Tibial nerve (tissue), 4 donors: ENCODE measurements around the gene CASS4. TPM values are rescaled to one million over a fixed set of nuclear protein-coding genes. Genes with fewer than 3 reads are reported as not detected.

ENCODE experiments used
- DNase-seq, 2 donors: peaks; one replicate each; pipeline ENCODE4 v3.0.0-alpha.2; 2019; ENCODE audit warnings: low spot score in 2 of 2
- H3K27ac ChIP-seq, 4 donors: fragments of 200-600 bp; sonication (generic) in 3 of 4; one replicate each; pipeline ENCODE4 v1.5.1; 2017 to 2019; ENCODE audit warnings: mild to moderate bottlenecking in 1 of 4
- H3K27me3 ChIP-seq, 2 donors: fragments of 200-600 bp; sonication (generic) in 1 of 2; one replicate each; pipeline versions ENCODE4 v1.5.1 to v1.6.0; 2017 to 2019
- H3K36me3 ChIP-seq, 3 donors: fragments of 200-600 bp; sonication (generic); one replicate each; pipeline ENCODE4 v1.5.1; 2018 to 2019
- H3K4me1 ChIP-seq, 4 donors: fragments of 200-600 bp; sonication (generic) in 3 of 4; one replicate each; pipeline ENCODE4 v1.5.1; 2017 to 2019
- H3K4me3 ChIP-seq, 4 donors: fragments of 200-600 bp; sonication (generic) in 3 of 4; one replicate each; pipeline ENCODE4 v1.5.1; 2017 to 2019; ENCODE audit warnings: mild to moderate bottlenecking in 1 of 4, moderate library complexity in 1 of 4
- H3K9me3 ChIP-seq, 4 donors: fragments of 200-600 bp; sonication (generic) in 3 of 4; one replicate each; pipeline ENCODE4 v1.5.1; 2017 to 2019
- EP300 ChIP-seq, 2 donors: sonication (generic); formaldehyde crosslinking; IDR thresholded peaks; one replicate each; pipeline ENCODE4 v1.6.1; 2017; ENCODE audit warnings: antibody characterized with exemption in 2 of 2, mild to moderate bottlenecking in 1 of 2
- POLR2A ChIP-seq, 2 donors: fragments of 450-650 bp; IDR thresholded peaks; one replicate each; pipeline ENCODE4 v1.6.1; 2017; ENCODE audit warnings: antibody characterized with exemption in 2 of 2, mild to moderate bottlenecking in 2 of 2, moderate library complexity in 2 of 2
- WGBS, 2 donors: methylation state at CpG; one replicate each; pipeline ENCODE4 v1.1.5; 2018; 5-methylcytosine and 5-hydroxymethylcytosine counted together
- total RNA-seq, 4 donors: library from RNA; depleted of rRNA; stranded (reverse); fragments of >200 nt; gene quantifications; one replicate each; pipeline ENCODE4 v1.1.0, GENCODE V29; 2016
- TF ChIP-seq, protein P1 (sequence below), 5 experiments: fragments of 200-600 bp in 3 of 5; fragments of 450-650 bp in 2 of 5; sonication (generic) in 3 of 5; IDR thresholded peaks; one replicate each; pipeline ENCODE4 v1.5.1; 2016 to 2019; ENCODE audit warnings: antibody characterized with exemption in 5 of 5, mild to moderate bottlenecking in 3 of 5, moderate library complexity in 2 of 5

Gene CASS4
- total RNA-seq, 4 donors from 2014 or later: 2.0 to 7.5 (median 3.6) TPM

DNA sequence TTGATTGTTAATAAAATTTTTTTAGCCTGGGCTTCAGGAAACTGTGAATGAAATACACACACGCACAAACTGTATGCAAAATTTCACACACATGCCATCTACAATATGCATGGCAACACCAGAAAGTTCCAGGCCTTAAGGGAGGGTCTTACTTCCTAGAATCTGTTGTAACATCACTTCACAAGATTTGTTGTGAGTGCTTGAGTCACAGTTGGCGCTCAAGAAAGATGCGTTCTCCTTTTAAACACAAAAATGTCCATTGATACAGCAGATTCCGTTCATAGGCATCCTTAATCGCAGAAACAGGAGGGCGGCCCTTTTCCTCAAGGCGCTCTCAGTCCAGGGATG, 55.9 kb downstream of the CASS4 start:
- no peak for TF ChIP-seq EP300 (IDR thresholded peaks at IDR 0.05)
- TF ChIP-seq, protein P1, sequence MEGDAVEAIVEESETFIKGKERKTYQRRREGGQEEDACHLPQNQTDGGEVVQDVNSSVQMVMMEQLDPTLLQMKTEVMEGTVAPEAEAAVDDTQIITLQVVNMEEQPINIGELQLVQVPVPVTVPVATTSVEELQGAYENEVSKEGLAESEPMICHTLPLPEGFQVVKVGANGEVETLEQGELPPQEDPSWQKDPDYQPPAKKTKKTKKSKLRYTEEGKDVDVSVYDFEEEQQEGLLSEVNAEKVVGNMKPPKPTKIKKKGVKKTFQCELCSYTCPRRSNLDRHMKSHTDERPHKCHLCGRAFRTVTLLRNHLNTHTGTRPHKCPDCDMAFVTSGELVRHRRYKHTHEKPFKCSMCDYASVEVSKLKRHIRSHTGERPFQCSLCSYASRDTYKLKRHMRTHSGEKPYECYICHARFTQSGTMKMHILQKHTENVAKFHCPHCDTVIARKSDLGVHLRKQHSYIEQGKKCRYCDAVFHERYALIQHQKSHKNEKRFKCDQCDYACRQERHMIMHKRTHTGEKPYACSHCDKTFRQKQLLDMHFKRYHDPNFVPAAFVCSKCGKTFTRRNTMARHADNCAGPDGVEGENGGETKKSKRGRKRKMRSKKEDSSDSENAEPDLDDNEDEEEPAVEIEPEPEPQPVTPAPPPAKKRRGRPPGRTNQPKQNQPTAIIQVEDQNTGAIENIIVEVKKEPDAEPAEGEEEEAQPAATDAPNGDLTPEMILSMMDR (IDR thresholded peaks at IDR 0.05): no peak
- no peak for TF ChIP-seq POLR2A (IDR thresholded peaks at IDR 0.05)
- peaks cover 0 to 35% (median 17%) of the 10 kb centered on the region in 4 donors for H3K4me1 ChIP-seq
- no peaks in the 10 kb centered on the region for H3K9me3 ChIP-seq
- no peaks in the 10 kb centered on the region for H3K27me3 ChIP-seq
- WGBS, 2 donors: 4 to 5% methylated on average over 7 of the region's 7 CpGs
- H3K4me3 ChIP-seq: peak overlapping the region; percentile 57 to 92 (median 75)
- H3K36me3 ChIP-seq: peaks cover 0 to 16% (median 0%) of the 10 kb centered on the region in 3 donors
- H3K27ac ChIP-seq: peak overlapping the region; percentile 82 to 92 (median 86)
- no peak for DNase-seq

DNA sequence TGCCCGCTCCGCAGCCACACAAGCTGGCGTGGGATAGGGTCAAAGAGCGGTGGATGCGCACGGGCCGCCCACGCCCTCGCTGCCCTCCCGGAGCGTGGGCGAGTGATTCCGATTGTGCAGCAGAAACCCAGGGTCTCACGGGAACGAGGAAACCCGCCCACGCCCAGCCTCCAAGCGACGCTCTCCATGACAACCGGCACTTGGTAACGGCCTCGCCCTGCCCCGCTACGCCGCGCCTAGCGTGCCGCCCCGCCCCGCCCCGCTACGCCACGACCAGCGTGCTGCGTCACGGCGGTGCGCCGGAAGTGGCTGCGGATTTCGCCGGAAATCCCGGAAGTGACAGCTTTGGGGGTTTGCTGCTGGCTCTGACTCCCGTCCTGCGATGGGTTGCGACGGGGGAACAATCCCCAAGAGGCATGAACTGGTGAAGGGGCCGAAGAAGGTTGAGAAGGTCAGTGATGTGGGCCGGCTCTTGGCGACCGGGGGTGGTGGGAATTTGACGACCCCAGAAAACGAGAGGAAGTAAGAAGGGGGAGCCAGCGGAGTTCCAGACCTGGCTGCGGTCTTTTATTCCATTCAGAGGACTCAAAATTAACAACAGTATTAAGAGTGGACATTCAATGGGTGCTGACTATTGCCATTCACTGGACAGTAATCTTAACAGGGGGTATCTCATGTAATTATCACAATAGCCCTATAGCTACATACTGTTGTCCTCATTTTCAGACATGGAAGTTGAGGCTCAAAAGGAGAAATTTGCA, 56.4 kb downstream of the CASS4 start, which contains the start of gene RTF2:
TSS of gene RTF2 (plus strand) at position 312 of the 761 bp plus-strand sequence. CDS start at position 383, 71 bp downstream.
- H3K27me3 ChIP-seq: no peaks in the 10 kb centered on the region
- TF ChIP-seq, protein P1 (IDR thresholded peaks at IDR 0.05): peak in 1 of 5 experiments; percentile 34
- TF ChIP-seq EP300 (IDR thresholded peaks at IDR 0.05) (peak; percentile 91 to 96), POLR2A (IDR thresholded peaks at IDR 0.05) (peak in 1 of 2 donors; percentile 62)
- peaks cover 0 to 35% (median 17%) of the 10 kb centered on the region in 4 donors for H3K4me1 ChIP-seq
- DNase-seq: peak; percentile 77 to 87
- no peaks in the 10 kb centered on the region for H3K9me3 ChIP-seq
- peak within 1 kb of the TSS; percentile 57 to 92 (median 75) for H3K4me3 ChIP-seq
- WGBS, 2 donors: 1% methylated on average over 35 to 36 of the region's 55 CpGs
- peak within 1 kb of the TSS; percentile 82 to 92 (median 86) for H3K27ac ChIP-seq
- H3K36me3 ChIP-seq: peaks cover 0 to 22% (median 0%) of the 10 kb centered on the region in 3 donors

DNA sequence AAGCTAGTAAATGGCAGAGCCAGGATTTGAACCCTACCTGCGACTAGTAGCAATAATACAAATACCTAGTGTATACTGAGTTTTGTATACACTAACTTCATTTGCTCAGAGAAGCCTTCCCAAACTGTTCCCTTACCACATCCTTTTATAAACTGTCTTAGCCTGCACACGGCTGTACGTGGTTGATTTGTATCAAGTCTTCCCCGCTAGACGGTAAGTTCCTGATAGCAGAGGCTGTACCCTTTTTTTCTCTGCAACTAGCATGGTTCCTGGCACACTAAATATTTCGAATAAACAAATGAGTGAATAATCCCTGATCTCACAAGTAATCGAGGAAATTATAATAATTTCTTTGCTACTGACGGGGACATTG, 57.0 kb downstream of the CASS4 start:
- peaks cover 0 to 27% (median 6%) of the 10 kb centered on the region in 3 donors for H3K36me3 ChIP-seq
- no peak for DNase-seq
- peak overlapping the region; percentile 57 to 92 (median 75) for H3K4me3 ChIP-seq
- H3K27ac ChIP-seq: peak overlapping the region; percentile 82 to 92 (median 86)
- H3K9me3 ChIP-seq: no peaks in the 10 kb centered on the region
- no peaks in the 10 kb centered on the region for H3K27me3 ChIP-seq
- peaks cover 0 to 35% (median 17%) of the 10 kb centered on the region in 4 donors for H3K4me1 ChIP-seq
- 23 to 29% methylated on average over 8 of the region's 8 CpGs for WGBS, 2 donors
- TF ChIP-seq, protein P1 (IDR thresholded peaks at IDR 0.05): no peak
- TF ChIP-seq POLR2A (IDR thresholded peaks at IDR 0.05) (no peak), EP300 (IDR thresholded peaks at IDR 0.05) (no peak)

DNA sequence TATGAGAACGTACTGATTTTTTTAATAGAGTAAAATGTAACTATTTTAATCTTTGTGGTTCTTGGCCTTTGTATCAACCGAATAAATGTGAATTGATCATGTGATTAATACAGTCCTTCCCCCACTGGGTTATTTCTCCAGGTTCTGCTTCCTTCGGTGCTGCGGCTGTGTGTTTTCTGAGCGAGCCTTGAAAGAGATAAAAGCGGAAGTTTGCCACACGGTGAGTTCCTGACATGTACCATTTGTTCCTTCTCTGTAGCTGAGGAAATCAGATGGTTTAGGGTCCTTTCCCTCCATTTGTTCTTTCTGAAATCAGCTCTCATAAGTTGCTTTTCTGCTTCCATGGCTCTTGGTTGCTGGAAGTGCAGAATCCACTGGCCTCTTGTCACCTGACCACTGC, 71.9 kb downstream of the CASS4 start:
- H3K36me3 ChIP-seq: peaks cover under 1 to 97% (median 2%) of the 10 kb centered on the region in 3 donors
- H3K4me3 ChIP-seq: no peak overlapping the region
- H3K4me1 ChIP-seq: no peaks in the 10 kb centered on the region
- WGBS, 2 donors: 77 to 80% methylated on average over 7 of the region's 7 CpGs
- H3K27me3 ChIP-seq: no peaks in the 10 kb centered on the region
- no peak overlapping the region for H3K27ac ChIP-seq
- H3K9me3 ChIP-seq: no peaks in the 10 kb centered on the region
- TF ChIP-seq, protein P1 (IDR thresholded peaks at IDR 0.05): no peak
- TF ChIP-seq POLR2A (IDR thresholded peaks at IDR 0.05) (no peak), EP300 (IDR thresholded peaks at IDR 0.05) (peak in 1 of 2 donors; percentile 12)
- DNase-seq: no peak

DNA sequence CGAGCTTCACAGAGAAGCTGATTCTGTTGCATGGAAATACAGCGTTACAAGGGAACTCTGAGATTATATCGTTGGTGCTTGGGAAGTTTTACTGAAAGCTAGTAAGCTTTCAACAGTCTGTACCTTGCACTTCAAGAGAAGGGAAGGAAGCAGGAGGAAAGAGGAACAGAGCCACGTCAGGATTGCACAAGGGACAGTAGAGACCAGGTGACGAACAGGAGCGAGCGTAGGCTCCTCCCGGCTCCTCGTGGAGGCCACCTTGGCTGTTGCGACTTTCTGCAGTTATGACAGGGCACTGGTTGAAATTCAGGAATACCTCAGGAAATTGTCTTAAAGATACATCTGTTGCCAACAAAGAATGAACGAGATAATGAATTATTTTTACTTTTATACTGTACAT, 75.2 kb downstream of the CASS4 start:
- H3K4me1 ChIP-seq: no peaks in the 10 kb centered on the region
- no peak overlapping the region for H3K27ac ChIP-seq
- TF ChIP-seq POLR2A (IDR thresholded peaks at IDR 0.05) (no peak), EP300 (IDR thresholded peaks at IDR 0.05) (no peak)
- TF ChIP-seq, protein P1 (IDR thresholded peaks at IDR 0.05): no peak
- H3K4me3 ChIP-seq: no peak overlapping the region
- WGBS, 2 donors: 85 to 86% methylated on average over 11 of the region's 11 CpGs
- no peaks in the 10 kb centered on the region for H3K27me3 ChIP-seq
- DNase-seq: no peak
- H3K36me3 ChIP-seq: peaks cover 0 to 97% (median 10%) of the 10 kb centered on the region in 3 donors
- no peaks in the 10 kb centered on the region for H3K9me3 ChIP-seq
